ENCODE measurements around the gene ULK2. TPM values are rescaled to one million over a fixed set of nuclear protein-coding genes. Genes with fewer than 3 reads are reported as not detected.

ULK2 gene
- total and polyA plus RNA-seq, 2 donors from 2014 or later = 6.6 to 16.3 TPM

DNA sequence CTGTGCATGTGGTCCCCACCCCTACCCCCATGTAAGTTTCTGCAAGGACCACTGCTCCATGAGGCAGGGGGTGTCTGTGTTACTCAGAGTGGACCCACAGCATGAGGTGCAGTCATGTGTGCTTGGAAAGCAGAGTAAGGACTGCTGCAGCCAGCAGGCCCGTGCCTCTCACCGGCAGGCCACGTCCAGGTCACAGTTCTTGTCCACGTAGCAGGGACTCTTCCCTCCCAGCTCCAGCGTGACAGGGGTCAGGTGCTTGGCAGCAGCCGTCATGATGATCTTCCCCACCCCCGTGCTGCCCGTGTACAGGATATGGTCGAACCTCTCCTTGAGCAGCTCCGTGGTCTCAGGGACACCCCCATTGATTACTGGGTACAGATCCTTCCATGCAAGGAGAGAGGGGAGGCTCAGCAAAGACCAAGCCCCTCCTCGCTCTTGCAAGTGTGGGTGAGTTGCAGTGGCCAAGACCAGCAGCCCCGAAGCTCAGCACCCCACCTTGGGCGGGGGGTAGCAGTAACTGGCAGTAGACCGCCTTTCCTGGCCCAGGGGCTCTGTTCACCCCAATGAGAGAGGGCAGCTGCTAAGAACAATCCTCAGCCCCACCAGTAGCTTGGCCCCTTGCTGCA, 125.8 kb downstream of the ULK2 start:
- TF ChIP-seq, protein P1, sequence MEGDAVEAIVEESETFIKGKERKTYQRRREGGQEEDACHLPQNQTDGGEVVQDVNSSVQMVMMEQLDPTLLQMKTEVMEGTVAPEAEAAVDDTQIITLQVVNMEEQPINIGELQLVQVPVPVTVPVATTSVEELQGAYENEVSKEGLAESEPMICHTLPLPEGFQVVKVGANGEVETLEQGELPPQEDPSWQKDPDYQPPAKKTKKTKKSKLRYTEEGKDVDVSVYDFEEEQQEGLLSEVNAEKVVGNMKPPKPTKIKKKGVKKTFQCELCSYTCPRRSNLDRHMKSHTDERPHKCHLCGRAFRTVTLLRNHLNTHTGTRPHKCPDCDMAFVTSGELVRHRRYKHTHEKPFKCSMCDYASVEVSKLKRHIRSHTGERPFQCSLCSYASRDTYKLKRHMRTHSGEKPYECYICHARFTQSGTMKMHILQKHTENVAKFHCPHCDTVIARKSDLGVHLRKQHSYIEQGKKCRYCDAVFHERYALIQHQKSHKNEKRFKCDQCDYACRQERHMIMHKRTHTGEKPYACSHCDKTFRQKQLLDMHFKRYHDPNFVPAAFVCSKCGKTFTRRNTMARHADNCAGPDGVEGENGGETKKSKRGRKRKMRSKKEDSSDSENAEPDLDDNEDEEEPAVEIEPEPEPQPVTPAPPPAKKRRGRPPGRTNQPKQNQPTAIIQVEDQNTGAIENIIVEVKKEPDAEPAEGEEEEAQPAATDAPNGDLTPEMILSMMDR (IDR thresholded peaks at IDR 0.05; ENCODE audit: borderline replicate concordance, extremely low read depth, insufficient read depth) = no peak
- no peak overlapping the region for H3K4me3 ChIP-seq (ENCODE audit: low read length in 3 of 3)
- no peaks in the 10 kb centered on the region for H3K36me3 ChIP-seq (ENCODE audit: control insufficient read depth in 2 of 3, insufficient read depth in 3 of 3, low read length in 3 of 3)
- DNase-seq = no peak
- intact Hi-C loops (cut with DNase I) = no loop called here
- no peaks in the 10 kb centered on the region for H3K9me3 ChIP-seq (ENCODE audit: control insufficient read depth in 2 of 3, insufficient read depth in 1 of 3, low read length in 3 of 3)
- FAIRE-seq = no peak
- no peak overlapping the region for H3K27ac ChIP-seq (ENCODE audit: low read depth in 2 of 2, low read length in 2 of 2)
- peaks cover 0 to 11% (median 0%) of the 10 kb centered on the region in 3 donors for H3K4me1 ChIP-seq (ENCODE audit: control insufficient read depth in 2 of 3, insufficient read depth in 2 of 3, low read depth in 1 of 3, low read length in 3 of 3)
- no peaks in the 10 kb centered on the region for H3K27me3 ChIP-seq (ENCODE audit: control insufficient read depth, insufficient read depth, low read length)
- H3K9ac ChIP-seq (ENCODE audit: low read length in 3 of 3) = no peak overlapping the region

DNA sequence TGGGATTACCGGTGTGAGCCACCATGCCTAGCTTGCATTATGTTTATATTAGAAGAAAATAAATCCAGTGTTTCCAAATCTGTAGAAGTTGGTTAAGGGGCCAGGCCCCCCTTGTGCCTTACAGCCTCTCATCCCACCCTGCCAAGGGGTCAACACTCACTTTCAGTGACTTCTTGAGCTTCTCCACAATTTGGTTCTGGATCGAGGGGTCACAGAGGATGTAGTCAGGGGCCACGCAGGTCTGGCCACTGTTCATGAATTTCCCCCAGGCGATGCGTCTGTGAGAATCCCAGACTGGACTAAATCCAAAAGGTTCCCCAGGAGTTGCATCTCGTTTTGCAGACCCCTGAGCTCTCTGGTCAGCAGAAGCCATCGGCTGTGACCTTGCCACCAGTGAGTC, 126.8 kb downstream of the ULK2 start:
- Histone ChIP-seq H3K4me3 (ENCODE audit: low read length in 3 of 3) (no peak overlapping the region), H3K27ac (ENCODE audit: low read depth in 2 of 2, low read length in 2 of 2) (no peak overlapping the region), H3K27me3 (ENCODE audit: control insufficient read depth, insufficient read depth, low read length) (no peaks in the 10 kb centered on the region), H3K9ac (ENCODE audit: low read length in 3 of 3) (no peak overlapping the region), H3K9me3 (ENCODE audit: control insufficient read depth in 2 of 3, insufficient read depth in 1 of 3, low read length in 3 of 3) (no peaks in the 10 kb centered on the region), H3K36me3 (ENCODE audit: control insufficient read depth in 2 of 3, insufficient read depth in 3 of 3, low read length in 3 of 3) (no peaks in the 10 kb centered on the region), H3K4me1 (ENCODE audit: control insufficient read depth in 2 of 3, insufficient read depth in 2 of 3, low read depth in 1 of 3, low read length in 3 of 3) (peaks cover 0 to 11% (median 0%) of the 10 kb centered on the region in 3 donors)
- intact Hi-C loops (cut with DNase I) = no loop called here
- DNase-seq (no peak), FAIRE-seq (no peak)
- TF ChIP-seq, protein P1 (IDR thresholded peaks at IDR 0.05; ENCODE audit: borderline replicate concordance, extremely low read depth, insufficient read depth) = no peak

DNA sequence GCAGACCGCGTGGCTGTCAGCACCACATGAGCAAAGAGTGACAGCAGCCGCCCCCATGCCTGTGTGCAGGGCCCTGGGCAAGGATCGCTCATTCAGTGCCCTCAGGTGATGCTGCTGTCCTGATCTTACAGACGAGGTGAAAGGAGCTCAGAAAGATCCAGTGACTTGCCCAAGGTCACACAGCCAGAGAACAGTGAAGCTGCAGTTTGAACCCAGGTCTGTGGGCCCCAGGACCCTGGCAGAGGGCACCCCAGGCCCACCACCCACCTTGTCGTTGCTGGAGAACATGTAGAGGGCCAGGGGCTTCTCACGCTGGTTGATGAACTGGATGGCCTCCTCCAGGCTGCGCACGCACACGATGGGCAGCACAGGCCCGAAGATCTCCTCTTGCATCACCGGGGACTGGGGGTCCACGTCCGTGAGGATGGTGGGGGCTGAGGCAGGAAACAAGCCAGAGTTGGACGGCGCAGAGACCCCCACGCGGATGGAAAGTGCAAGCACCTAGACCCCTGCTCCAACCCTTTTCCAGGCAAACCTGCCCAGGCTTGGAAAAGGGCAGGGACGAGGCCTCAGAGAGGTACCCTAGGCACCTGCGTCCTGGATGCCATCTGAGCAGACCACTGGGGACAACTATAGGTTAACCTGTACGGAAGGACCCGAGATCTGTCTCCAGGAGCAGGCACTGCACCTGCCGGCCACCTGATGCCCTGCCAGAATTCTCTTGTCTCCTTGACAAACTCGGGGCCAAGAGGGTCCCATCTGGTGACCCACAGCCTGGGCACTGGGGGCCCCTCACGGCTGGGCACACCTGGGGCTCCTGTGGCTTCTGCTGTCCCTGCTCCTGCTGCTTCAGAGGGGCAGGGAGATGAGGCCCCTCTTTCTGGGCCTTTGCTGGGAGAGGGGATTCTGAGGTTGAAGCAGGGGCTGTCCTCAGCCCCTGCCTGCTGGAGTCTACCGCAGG, 128.2 kb downstream of the ULK2 start:
- Histone ChIP-seq H3K36me3 (ENCODE audit: control insufficient read depth in 2 of 3, insufficient read depth in 3 of 3, low read length in 3 of 3) (no peaks in the 10 kb centered on the region), H3K4me3 (ENCODE audit: low read length in 3 of 3) (no peak overlapping the region), H3K9me3 (ENCODE audit: control insufficient read depth in 2 of 3, insufficient read depth in 1 of 3, low read length in 3 of 3) (no peaks in the 10 kb centered on the region), H3K27ac (ENCODE audit: low read depth in 2 of 2, low read length in 2 of 2) (no peak overlapping the region), H3K4me1 (ENCODE audit: control insufficient read depth in 2 of 3, insufficient read depth in 2 of 3, low read depth in 1 of 3, low read length in 3 of 3) (peaks cover 0 to 4% (median 0%) of the 10 kb centered on the region in 3 donors), H3K27me3 (ENCODE audit: control insufficient read depth, insufficient read depth, low read length) (no peaks in the 10 kb centered on the region), H3K9ac (ENCODE audit: low read length in 3 of 3) (no peak overlapping the region)
- FAIRE-seq (no peak), DNase-seq (no peak)
- intact Hi-C loops (cut with DNase I) = no loop called here
- TF ChIP-seq, protein P1 (IDR thresholded peaks at IDR 0.05; ENCODE audit: borderline replicate concordance, extremely low read depth, insufficient read depth) = no peak
